HFF-Myc (cell line): Measurements from ENCODE around the gene DNAJC25.
A peak's percentile ranks its signal among the peaks of the same experiment; 100 is the strongest.
"Not testable (repeated sequence)": the region's sequence is repeated elsewhere in the genome, so short reads cannot be mapped to it uniquely, and the experiment has no call there.

Experiments
- DNase-seq: peaks from one replicate; pipeline ENCODE4 v3.0.0-alpha.2; 2011; ENCODE audit warnings: low read depth; ENCODE audit errors: extremely low read depth
- H3K4me3 ChIP-seq: replicated peaks from 2 replicates; pipeline ENCODE4 v1.5.1; 2011; ENCODE audit warnings: low read depth, mild to moderate bottlenecking, control low read depth, low read length
- CTCF ChIP-seq: IDR thresholded peaks from 2 replicates; pipeline ENCODE4 v1.5.1; 2012; ENCODE audit warnings: mild to moderate bottlenecking, low read depth, low read length, control low read depth; ENCODE audit errors: missing control alignments

DNAJC25 gene

GRCh38 chr9:111610149-111610548 is 21.0 kb upstream of the DNAJC25 start:
- no peak overlapping the region for H3K4me3 ChIP-seq
- TF ChIP-seq CTCF: no peak
- no peak for DNase-seq

GRCh38 chr9:111610845-111611244 is 20.3 kb upstream of the DNAJC25 start:
- TF ChIP-seq CTCF: no peak
- no peak overlapping the region for H3K4me3 ChIP-seq
- no peak for DNase-seq

GRCh38 chr9:111613436-111614040 is 17.6 kb upstream of the DNAJC25 start:
- no peak overlapping the region for H3K4me3 ChIP-seq
- no peak for TF ChIP-seq CTCF

GRCh38 chr9:111615928-111616327 is 15.2 kb upstream of the DNAJC25 start:
- H3K4me3 ChIP-seq: no peak overlapping the region
- DNase-seq: no peak
- no peak for TF ChIP-seq CTCF

More at GRCh38 chr9:111613436-111614040, 17.6 kb upstream of the DNAJC25 start:
- DNase-seq: no peak

GRCh38 chr9:111617349-111617748 is 13.8 kb upstream of the DNAJC25 start:
- not testable (repeated sequence) for DNase-seq, H3K4me3 ChIP-seq

GRCh38 chr9:111621895-111622480 is 9.1 kb upstream of the DNAJC25 start:
- no peak for DNase-seq
- no peak overlapping the region for H3K4me3 ChIP-seq

GRCh38 chr9:111622626-111623025 is 8.5 kb upstream of the DNAJC25 start:
- H3K4me3 ChIP-seq: no peak overlapping the region
- TF ChIP-seq CTCF: no peak
- DNase-seq: no peak

More at GRCh38 chr9:111621895-111622480, 9.1 kb upstream of the DNAJC25 start:
- peak; percentile 94 for TF ChIP-seq CTCF
